GM21619 (cell line): ENCODE measurements around the gene FRMD3.

Experiments
- ATAC-seq: cut with Tn5 transposase; IDR thresholded peaks from one replicate; pipeline ENCODE4 v1.9.1; 2021; ENCODE audit not compliant: unreplicated experiment

Gene FRMD3

DNA sequence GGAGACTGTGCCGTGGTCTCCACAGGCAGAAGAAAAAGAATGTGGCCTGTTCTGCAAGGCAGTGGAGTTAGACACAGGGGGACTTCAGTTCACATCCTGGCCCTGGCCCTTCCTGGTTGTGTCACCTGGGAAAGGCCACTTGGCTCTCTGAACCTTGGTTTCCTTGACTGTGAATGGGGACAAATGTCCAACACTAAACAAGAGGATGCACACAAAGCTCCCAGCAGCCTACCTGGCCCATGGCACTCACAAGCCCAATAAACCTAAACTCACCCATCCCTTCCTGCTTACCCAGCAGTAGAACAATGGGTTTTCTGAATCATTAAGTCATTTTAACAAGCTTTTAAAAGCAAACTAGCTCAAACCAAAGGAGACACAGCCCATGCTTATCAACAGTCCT, 103.9 kb downstream of the FRMD3 start:
- no peak for ATAC-seq

DNA sequence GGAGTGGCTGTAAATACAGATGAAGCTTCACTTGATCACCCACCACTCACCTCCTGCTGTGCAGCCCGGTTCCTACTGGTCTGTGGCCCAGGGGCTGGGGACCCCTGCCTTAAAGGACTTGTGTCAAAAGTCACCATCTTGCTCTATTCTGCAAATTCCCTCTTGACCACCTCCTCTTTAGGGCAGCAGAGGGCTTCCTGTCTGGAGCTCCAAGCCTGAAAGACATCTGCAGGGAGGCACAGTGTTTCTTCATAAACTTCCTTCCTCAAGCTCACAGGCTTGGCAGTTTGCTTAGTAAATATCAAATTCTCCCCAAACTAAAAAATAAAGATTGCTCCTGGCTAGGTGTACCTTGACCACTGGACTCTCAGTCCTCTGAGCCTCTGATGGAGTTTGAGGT, 104.4 kb downstream of the FRMD3 start:
- ATAC-seq: no peak

DNA sequence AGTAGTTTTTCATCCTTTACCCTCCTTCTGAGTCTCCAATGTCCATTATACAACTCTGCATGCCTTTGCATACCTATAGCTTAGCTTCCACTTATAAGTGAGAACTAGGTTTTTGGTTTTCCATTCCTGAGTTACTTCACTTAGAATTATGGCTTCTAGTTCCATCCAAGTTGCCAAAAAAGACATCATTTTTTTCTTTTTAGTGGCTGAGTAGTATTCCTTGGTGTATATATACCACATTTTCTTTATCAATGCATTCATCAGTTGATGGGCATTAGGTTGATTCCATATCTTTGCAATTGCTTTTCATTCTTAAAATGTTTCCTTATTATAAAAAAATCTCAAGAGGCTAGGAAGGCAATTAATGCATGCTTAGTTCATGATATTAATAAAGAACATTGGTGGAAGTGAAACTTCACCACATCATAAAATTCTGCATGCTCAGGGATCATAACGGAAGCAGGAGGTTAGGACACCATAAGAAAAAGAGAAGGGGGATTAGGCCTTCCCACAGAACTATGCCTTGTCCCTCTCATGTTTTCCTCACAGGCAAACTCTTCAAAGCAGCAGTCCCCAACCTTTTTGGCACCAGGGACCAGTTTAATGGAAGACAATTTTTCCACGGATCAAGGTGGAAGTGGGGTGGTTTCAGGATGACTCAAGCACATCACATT, 105.2 kb downstream of the FRMD3 start:
- no peak for ATAC-seq

DNA sequence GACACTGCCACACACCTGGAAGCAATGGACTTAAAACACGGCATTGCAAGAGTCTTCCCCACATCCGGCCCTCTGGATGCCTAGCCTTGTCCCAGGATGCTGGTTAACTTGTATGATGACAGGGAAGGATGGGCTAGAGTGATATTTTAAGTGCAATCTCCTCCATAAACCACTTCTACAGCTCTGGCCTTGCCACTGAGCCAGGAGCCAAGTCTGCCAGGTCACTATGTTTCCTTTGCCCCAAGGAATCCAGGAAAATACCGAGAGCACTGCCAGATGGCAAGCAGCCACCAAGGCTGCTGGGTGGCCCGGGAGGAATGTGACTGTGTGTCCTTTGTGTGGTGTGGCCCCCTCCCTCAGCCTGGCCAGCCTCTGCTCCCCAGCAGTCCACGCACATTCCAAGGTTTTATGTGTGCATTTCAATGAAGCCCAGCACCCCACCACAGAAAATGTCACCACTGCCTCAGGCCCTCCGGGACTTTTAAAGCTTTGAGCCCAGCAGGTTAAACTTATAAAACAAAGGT, 106.0 kb downstream of the FRMD3 start:
- no peak for ATAC-seq

DNA sequence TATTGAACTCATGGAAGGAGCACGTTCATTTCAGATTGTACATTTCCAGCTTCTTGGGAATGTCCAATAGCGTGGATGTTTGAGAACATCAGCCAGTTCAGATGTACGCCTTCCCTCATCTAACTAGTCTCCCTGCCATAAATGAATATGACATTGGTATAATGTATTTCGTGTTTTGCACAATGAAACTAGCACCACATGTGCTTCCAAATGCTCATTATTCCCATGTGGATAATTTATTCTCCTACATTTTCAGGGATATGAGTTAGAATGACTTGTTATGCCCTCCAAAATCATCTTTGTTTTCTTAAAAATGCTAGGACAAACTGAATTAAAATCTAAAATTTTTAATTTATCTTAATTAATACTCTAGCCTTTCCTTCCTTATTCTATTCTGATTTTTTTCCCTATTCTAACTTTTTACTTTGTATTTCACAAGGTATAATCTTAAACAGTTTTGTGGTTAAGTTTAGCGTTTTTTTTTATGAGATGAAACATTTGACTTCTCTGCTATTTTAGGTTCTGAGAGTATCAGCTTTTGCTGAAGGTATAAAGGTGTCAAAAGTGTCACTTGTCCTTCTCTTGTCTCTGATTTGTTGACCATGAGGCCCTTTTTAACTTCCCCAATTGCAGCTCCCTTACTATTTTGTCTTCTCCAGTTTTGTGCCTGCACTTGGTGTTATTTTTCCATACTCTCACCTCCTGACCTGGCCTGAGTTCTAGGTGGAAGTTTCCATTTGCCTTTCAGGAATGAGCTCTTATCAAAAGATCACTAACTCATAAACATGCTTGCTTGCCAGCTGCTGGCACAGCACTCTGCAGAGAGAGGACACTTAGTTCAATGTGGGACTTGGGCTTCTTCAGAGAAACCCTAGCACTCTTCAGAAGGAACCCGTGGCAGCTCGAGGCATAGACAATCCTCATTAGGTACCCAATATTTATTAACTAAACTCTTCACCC, 106.8 kb downstream of the FRMD3 start:
- no peak for ATAC-seq

DNA sequence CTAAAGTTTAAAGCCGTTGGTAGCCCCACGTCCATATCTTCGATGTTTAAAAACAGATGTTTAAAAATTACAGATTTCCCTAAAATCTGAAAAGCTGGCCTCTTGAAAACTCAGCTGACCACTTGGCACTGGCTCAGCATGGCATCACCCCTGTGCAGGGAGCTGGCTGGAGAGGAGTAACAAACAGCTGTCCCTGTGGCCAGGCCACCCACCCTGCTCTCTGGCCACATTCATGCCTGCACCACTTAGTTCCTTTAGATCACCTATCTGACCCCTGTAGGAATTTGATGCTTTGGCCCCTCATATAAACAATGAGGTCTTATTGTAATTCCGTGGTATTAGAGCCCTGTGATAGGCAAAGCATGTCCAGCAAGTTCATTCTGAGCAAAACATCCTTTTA, 107.5 kb downstream of the FRMD3 start:
- no peak for ATAC-seq

DNA sequence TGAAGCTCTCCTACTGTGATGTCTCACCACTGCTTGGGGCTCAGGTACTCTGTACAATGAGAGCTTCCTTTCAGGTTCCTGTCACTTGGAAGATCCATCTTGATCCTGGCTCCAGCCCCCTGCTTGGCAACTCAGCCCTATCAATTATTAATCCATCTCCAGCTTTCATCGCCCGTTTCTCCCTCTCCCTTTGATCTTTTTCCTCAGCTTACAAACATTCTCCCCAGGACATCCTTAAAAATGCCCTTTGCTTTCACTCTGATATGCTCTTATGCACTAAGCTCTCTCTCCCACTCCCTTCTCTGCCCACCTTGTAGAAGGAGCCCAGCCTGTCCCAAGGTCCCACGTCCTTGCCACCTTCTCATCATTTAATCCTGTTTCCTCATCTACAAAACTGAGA, 109.0 kb downstream of the FRMD3 start:
- no peak for ATAC-seq

DNA sequence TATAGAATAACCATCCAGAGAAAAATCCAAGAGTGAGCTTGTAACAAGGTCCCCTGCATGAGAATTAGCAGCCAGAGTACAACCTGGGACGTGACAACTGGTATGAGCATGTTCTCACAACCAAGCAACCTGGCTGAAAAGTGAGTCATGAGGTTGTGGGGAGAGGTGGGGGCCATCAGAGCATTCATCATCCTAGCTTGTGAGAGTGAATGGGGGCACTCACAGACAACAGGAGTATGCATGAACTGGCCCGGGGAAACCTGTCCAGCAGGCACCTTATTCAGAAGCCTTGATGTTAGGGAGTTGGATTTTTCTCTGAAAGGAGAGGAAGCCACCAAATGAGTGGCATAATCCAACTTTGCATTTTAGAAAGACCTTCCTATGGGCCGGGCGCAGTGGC, 113.0 kb downstream of the FRMD3 start:
- ATAC-seq: no peak

DNA sequence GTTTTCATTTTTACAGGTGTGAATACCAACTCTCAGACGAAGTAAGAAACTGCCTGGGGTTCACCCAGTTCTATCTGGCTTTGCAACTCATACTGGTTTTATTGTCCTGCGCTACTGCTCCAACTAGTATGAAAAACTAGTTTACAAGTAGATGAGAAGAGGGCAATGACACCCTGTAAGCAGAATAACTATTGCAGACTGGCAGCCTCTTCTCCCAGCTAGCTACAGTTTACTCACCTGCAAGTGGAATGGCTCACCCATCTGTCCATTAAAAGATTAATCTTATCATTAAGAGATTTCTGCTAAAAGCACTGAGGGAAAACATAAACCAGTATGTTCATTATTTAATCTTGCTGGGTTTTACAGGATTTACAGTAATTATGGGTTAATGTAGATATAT, 113.4 kb downstream of the FRMD3 start:
- no peak for ATAC-seq

DNA sequence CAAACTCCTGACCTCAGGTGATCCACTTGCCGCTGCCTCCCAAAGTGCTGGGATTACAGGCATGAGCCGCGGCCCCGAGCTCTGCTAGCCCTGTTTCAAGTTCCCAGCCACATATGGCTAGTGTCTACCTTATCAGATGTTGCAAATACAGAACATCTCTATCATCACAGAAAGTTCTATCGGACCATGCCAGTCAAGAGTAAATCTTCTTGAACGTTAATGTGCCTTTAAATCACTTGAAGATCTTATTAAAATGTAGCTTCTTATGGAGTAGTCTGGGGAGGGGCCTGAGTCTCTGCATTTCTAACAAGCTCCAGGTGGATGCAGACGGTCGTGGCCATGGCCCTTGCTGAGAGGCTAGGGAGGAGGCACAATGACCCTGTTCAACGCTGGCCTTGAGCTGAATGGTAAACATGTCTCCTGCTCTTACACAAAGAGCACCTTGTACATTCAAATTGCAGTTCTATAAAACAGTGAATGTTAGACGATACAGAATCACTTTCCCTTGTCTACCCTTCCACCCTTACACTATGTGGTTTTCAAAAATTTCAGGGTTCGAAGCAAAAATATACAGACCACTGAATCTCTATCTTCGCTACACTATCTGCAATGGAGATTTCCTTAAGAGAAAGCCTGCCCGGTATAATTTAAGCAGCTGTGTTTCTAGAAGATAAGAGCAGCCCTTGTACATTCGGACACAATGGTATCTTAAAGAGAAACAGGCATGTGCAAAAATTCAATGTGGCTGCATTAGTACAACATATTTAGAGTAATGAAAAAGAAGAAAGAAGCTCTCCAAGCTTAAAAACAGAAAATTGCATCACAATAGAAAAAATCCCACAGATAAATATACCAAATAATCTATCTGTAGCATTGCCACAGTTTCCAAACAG, 114.1 kb downstream of the FRMD3 start:
- ATAC-seq: no peak

DNA sequence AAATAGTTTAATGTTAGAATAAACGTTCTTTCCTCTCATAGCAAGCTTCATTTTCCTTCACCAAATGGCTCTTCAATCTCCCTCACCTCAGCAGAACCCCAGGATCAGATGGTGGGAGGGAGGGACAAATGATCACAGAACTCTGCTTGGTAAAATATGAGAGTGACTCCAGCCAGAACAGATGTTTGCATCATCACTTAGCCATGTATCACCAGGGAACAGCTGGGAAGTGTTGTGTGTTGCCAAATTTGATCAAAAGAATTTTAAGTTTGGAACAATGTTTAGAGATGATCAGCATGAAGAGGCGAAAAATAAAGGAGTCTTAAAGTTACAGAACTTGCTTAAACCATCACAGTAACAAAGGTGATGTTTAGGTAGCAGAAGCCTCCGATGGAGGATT, 115.7 kb downstream of the FRMD3 start:
- no peak for ATAC-seq

DNA sequence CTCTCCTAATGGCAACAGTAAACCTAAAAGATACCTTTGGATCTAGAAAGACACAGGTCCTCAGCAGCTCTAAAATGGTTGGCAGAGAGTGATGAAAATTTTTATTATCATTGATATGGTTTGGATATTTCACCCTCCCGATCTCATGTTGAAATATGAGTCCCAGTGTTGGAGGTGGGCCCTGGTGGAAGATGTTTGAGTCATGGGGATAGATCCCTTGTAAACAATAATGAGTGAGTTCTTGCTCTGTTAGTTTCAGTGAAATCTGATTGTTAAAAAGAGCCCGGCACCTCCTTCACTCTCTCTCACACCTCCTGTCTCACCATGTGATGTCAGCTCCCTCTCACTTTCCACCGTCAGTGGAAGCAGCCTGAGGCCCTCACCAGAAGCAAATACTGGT, 117.7 kb downstream of the FRMD3 start:
- ATAC-seq: no peak

DNA sequence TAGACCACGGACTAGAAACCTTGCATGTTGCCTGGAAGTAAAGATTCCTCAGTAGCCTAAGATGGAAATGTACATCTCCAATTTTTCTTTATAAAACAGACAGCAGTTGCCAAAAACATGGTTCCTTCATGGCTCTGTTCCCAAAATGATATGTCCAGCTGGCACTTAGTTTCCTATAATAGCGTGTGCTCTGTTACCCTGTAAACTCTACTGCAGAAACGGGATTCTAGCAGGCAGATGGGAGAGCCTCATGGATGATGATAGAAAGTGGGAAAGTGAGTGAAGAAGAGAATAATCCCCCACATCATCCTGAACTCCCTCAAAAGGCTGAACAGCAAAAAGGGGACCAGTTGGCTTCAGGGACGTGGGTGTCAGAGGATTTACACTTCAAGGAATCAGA, 118.2 kb downstream of the FRMD3 start:
- ATAC-seq: no peak

DNA sequence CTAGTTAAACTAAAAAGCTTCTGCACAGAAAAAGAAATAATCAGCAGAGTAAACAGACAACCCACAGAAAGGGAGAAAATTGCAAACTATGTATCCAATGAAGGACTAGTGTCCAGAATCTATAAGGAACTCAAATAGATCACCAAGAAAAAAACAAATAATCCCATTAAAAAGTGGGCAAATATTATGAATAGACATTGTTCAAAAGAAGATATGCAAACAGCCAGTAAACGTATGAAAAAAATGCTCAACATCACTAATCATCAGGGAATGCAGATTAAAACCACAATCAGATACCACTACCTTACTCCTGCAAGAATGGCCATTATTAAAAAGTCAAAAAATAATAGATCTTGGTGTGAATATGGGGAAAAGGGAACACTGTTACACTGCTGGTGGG, 119.9 kb downstream of the FRMD3 start:
- no peak for ATAC-seq

DNA sequence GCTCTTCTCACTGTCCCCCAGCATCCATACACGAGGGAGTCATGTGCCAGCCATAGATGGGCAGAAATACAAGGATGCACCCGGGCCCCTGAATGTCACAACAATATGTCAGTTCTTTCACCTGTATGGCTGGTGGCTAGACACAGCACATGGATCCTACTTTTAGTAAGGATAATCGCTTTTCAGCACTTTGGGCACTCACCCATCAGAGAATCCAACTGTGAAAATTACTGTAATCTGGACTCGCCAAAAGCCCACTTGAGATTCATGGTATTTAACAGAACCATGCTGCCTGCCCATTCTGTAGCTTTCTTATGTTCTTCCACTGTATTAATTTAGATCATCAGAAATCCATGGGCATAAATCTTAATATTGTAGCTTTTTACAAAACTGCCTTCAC, 124.8 kb downstream of the FRMD3 start:
- no peak for ATAC-seq

DNA sequence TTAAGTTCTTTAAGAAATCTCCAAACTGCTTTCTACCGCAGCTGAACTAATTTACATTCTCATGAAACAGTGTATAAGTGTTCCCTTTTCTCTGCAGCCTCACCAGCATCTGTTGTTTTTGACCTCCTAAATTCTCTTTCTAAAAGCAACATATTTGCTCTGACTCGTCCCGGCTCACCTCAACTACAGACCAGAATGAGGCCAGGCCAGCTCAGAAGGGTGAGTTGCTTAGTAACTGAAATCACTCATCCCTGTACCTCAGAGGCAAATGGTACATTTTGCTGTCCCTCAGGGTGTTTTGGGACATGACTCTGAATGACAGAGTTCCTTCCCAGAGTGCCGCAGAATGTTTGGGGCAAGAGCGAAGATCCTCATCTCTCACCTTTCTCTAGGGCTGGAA, 127.5 kb downstream of the FRMD3 start:
- ATAC-seq: no peak

DNA sequence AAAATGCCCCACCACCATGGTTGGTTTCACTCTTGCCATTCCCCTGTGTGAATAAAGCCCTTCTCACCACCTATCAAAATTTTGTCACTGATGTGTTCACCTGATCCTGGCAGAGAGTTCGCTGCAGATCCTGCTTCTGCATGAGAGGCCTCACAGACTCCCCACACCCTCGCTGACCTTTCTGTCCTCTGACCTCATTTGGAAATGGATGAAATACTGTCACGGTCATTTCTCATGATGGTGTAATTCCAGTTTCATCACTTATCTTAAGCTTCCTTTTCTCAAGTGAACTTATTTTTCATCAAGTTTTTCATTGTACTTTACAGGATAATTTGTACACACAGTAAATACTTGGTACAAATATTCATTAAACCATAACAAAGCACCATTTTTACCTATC, 131.3 kb downstream of the FRMD3 start:
- ATAC-seq: no peak

DNA sequence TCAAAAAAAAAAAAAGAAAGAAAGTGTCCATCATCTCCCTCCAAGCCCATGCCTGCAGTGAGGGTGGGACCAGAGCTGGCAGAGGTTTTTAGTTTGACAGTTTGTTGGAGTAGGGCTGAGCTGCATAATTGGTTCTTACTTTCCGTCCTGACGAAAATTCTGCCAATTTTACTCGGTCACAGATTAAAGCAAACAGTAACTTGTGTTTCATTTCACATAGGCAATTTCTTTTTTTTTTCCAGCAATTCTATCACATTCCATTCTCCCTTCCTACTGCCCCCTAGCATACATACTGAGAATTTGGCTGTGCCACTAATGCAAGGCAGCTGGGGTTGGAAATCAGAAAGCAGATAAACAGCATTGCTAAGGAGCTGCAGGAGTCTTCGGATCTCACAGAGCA, 132.4 kb downstream of the FRMD3 start:
- no peak for ATAC-seq

DNA sequence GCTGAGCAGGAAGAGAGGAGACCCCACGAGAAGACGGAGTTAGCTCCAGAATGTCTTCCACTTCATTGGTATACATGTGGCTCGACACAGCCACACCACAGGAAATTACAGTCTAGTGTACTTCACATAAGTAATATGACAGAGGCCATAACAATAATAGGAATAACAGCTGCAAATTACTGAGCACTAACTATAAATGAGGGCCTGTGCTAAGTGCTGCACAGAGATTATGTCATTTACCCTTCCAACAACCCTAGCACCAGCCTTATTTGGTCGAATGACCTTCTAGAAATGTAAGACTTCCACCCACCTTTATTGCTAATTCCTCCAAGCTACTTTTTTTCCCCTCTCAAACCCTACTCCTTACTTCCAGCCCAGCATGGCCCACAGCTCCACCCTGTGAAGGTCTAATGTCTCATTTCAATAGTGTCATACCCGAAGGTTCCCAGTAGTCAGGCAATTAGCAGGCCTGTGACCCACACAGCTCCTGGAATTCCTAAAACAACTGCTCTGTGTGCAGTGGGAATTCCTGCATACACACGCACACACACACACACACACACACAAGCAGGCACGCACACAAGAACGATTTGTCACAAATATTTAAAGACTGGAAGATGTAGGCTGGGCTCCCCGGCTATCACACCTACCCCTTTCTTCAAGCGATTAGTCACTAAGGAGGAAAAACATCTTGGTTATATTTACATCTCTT, 134.5 kb downstream of the FRMD3 start:
- no peak for ATAC-seq

DNA sequence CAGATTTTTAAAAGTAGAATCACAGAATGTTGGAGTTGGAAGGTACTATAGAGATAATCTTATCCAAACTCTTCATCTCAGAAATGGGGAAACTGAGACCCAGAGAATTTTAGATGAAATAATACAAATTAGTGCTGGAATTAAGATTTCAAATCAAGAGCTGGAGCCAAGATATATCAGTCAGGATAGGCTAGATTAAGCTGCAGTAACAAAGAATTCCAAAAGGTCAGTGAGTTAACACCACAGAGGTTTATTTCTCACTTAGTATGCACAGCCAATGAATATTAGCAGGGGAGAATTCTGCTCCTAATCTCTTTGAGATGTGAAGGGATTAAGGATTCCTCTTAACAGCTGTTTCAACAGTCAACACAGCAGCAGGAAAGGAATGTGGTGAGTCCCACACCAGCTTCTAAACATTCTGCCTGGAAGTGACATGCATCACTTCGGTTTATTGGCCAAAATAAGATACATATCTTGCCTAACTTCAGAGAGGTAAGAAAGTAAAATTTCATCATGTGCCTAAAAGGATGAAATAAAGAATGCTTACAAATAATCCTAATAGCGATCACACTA, 136.8 kb downstream of the FRMD3 start:
- no peak for ATAC-seq
